ENCODE results near the gene TFF3.

Gene TFF3

GRCh38 chr21:42308914-42309752 is 6.1 kb downstream of the TFF3 start:
- TF ChIP-seq, protein P1, sequence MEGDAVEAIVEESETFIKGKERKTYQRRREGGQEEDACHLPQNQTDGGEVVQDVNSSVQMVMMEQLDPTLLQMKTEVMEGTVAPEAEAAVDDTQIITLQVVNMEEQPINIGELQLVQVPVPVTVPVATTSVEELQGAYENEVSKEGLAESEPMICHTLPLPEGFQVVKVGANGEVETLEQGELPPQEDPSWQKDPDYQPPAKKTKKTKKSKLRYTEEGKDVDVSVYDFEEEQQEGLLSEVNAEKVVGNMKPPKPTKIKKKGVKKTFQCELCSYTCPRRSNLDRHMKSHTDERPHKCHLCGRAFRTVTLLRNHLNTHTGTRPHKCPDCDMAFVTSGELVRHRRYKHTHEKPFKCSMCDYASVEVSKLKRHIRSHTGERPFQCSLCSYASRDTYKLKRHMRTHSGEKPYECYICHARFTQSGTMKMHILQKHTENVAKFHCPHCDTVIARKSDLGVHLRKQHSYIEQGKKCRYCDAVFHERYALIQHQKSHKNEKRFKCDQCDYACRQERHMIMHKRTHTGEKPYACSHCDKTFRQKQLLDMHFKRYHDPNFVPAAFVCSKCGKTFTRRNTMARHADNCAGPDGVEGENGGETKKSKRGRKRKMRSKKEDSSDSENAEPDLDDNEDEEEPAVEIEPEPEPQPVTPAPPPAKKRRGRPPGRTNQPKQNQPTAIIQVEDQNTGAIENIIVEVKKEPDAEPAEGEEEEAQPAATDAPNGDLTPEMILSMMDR (conservative IDR thresholded peaks at IDR 0.05; ENCODE audit: low read depth), result no peak
- ChIA-PET POLR2A (ENCODE audit: low non-redundant PET) (no interaction called here), CTCF (interaction anchor here (0.5 to 2.2 kb wide), 18 partner anchors 12 to 504 kb away, joined by 3 to 8 read pairs (median 4); no protein-coding TSS in a partner anchor)
- DNase-seq (ENCODE audit: low spot score), result no peak
- no peak overlapping the region for H3K27ac ChIP-seq

DNA sequence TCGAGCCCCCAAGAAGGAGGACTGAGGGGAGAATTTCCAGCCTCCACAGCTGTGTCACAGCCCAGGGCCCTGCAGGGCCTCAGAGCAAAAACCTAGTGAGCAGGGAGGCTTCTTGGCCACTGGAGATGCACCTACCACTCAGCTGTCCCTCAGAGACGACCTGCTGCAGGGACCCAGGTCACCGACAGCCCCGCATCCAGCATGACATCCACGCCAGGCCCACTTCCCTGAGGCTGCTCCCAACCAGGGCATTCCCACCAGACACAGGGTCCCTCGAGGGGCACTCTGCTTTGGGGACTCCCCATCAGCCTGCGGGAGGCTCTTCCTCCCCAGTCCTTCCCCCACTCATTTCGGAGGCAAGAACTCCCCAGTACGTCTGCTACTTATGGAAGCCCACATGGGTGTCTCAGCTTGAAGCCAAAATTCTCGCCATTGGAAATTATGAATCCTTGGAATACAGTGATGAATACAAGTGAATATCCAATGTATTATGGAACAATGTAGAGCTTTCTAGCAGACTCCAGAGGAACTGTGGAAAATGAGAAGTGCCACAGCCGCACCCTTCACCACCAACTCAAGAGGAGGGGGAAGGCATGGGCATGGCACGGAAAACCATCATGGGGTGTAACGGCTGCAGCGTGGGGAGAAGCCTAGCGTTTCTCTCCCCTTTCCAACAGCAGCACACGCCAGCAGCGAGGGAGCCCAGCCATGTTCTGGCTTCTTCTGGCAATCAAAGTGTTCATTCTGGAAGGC is 6.9 kb downstream of the TFF3 start:
- CTCF ChIA-PET, result interaction anchor here (0.7 to 1.7 kb wide), 2 partner anchors 73 to 461 kb away, joined by 3 to 5 read pairs; no protein-coding TSS in a partner anchor
- H3K27ac ChIP-seq, result no peak overlapping the region
- POLR2A ChIA-PET (ENCODE audit: low non-redundant PET), result no interaction called here
- DNase-seq (ENCODE audit: low spot score), result no peak
- TF ChIP-seq, protein P1 (conservative IDR thresholded peaks at IDR 0.05; ENCODE audit: low read depth), result no peak

- H3K27ac ChIP-seq, result no peak overlapping the region
- no peak for DNase-seq (ENCODE audit: low spot score)
- TF ChIP-seq, protein P1 (conservative IDR thresholded peaks at IDR 0.05; ENCODE audit: low read depth), result no peak
- ChIA-PET CTCF (no interaction called here), POLR2A (ENCODE audit: low non-redundant PET) (no interaction called here)
These were observed 8.1 kb downstream of the TFF3 start for GRCh38 chr21:42307106-42307505.

DNA sequence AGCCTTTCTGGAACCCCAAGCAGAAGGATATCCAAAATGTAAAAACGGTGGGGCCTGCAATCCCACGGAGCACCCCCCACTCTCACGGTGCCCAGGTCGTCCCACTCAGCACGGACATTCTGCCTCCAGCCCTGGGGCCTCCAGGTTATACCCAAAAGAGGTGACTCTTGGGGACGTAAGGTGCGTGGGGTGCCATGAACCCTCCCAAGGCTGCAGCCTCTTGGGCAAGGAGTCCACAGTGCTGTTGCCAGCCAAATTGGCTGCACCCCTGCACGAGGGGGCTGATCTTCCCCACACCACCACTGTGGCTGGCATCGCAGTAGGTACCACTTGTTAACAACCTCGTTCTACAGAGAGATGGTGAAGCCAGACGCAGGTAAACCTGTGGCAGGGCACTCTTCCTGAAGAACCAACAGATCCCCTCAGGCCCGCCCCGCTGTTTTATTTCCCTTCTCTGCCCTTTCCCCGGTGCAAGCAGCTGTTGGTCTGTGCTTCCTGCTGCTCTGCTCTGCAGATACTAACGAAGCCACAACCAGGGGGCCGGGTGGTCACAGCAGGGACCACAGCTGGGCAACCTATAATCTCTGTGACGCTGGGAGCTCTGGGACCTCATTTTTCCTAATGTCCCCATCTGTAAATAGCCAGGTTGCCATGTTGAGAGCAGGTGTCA is 8.7 kb downstream of the TFF3 start:
- POLR2A ChIA-PET (ENCODE audit: low non-redundant PET), result no interaction called here
- no peak overlapping the region for H3K27ac ChIP-seq
- CTCF ChIA-PET, result no interaction called here
- DNase-seq (ENCODE audit: low spot score), result no peak
- TF ChIP-seq, protein P1 (conservative IDR thresholded peaks at IDR 0.05; ENCODE audit: low read depth), result no peak

DNA sequence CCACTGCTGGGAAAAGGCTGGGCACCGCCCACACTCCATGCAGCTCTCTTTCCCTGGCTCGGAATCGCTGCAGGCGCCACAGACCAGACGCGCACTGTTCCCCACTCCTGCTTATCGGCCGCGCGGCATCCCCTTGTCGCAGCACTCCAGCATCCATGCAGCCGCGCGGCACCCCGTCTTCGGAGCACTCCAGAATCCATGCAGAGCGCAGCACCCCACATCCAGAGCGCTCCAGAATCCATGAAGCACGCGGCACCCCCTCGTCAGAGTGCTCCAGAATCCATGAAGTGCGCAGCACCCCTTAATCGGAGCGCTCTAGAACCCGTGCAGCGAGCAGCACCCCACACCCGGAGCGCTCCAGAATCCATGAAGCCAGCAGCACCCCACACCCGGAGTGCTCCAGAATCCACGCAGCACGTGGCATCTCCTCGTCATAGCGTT is 9.5 kb downstream of the TFF3 start:
- ChIA-PET POLR2A (ENCODE audit: low non-redundant PET) (no interaction called here), CTCF (interaction anchor here (0.6 kb wide), 1 partner anchor 260 kb away, joined by 4 read pairs; no protein-coding TSS in a partner anchor)
- no peak overlapping the region for H3K27ac ChIP-seq
- TF ChIP-seq, protein P1 (conservative IDR thresholded peaks at IDR 0.05; ENCODE audit: low read depth), result no peak
- DNase-seq (ENCODE audit: low spot score), result no peak
